GM18907 (cell line): ENCODE results near the gene LIPG.
A peak's percentile ranks its signal among the peaks of the same experiment; 100 is the strongest.
"Not testable (repeated sequence)": the region's sequence is repeated elsewhere in the genome, so short reads cannot be mapped to it uniquely, and the experiment has no call there.

ENCODE experiments used
- ATAC-seq: cut with Tn5 transposase; IDR thresholded peaks from one replicate; pipeline ENCODE4 v1.9.1; 2021; ENCODE audit warnings: mild to moderate bottlenecking, moderate library complexity; ENCODE audit not compliant: unreplicated experiment

Gene LIPG

DNA sequence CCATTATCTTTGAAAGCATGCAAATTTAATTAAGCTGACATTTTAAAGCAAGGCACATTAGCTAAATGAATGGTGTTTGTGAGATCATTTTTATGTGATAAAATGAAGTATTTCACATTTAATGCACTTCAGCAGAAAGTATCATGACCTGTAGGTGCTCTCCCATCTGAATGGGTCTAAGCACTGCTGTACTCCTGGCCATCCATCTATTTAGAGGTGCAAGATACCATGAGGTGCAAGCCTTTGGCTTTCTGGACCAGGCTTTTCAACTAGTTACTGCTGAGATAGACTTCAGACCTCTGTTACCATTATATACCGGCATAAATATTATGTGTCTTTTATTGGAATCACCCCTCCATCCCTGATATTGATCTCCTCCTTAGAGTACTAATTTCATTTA, 15.6 kb upstream of the LIPG start:
- no peak for ATAC-seq

DNA sequence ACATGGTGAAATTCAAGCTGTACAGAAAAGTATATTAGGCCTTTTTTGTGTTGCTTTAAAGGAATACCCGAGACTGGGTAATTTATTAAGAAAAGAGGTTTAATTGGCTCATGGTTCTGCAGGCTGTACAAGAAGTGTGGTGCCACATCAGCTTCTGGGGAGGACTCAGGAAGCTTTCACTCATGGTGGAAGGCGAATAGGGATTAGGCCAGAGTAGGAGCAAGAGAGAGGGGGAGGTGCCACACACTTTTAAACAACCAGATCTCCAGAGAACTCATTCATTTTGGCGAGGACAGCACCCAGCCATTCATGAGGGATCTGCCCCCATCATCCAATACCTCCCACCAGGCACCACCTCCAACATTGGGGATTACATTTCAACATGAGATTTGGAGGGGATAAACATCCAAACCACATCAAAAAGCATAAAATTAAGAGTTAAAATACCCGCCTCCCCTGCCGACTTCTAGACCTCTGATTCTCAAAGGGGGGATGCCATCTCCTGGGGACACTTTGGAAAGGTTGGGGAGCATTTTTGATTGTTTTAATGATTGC, 15.1 kb upstream of the LIPG start:
- no peak for ATAC-seq

DNA sequence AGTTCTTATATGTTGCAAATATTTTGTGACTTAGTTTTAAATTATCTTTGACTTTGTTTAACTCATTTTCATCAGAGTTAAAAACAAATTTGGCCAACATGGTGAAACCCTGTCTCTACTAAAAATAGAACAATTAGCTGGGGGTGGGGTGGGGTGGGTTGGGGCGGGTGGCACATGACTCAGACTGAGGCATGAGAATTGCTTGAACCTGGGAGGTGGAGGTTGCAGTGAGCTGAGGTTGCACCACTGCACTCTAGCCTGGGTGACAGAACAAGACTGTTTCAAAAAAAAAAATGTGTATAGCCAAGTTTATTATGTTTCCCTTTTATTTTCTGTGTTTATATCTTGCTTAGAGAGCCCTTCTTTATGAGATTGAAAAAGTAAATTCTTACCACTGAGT, 14.2 kb upstream of the LIPG start:
- no peak for ATAC-seq

DNA sequence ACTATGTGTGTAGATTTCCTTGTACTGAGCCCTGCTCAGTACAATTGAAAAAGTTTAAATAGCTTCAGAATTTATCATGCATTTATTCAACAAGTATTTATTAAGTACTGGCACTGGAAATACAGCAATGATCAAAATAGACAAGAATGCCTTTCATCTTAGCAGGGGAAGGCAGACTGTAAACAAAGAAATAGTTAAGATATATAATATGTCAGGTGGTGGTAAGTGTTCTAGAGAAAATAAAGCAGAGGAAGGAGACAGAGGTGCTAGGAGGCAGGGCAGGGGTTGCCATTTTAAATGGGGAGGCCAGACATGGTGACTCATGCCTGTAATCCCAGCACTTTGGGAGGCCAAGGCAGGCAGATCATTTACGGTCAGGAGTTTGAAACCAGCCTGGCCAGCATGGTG, 13.6 kb upstream of the LIPG start:
- no peak for ATAC-seq

DNA sequence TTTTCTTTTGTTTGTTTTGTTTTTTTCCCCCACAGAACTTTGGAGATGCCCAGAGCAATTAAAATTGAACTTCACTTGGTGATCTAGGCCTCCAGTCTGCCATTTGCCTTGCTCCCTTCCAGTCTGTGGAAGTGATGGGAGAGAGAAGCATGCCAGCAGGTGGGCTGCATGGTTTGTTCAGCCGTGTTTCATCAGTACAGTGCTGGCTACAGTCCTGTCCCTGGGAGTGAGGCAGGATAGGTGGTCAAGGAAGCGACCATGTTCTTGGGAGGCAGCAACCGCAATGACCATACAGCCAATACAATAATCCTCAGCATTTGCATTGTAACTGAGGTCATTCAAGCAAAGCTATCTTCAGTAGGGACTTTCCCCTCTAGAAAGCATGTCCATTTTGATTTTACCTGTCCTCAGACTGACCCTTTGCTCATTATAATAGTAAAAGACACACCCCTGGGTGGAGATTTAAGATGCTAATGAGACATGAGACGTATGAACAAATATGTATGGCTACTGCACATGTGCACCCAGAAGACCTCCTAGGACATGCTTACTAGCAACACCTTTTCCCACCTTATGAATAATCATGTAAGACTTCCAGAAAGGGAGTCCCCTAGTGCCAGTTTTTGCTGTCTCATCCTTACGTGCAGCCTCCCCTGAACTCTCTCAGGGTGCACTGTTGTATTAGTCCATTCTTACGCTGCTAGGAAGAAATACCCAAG, 11.1 kb upstream of the LIPG start:
- no peak for ATAC-seq

DNA sequence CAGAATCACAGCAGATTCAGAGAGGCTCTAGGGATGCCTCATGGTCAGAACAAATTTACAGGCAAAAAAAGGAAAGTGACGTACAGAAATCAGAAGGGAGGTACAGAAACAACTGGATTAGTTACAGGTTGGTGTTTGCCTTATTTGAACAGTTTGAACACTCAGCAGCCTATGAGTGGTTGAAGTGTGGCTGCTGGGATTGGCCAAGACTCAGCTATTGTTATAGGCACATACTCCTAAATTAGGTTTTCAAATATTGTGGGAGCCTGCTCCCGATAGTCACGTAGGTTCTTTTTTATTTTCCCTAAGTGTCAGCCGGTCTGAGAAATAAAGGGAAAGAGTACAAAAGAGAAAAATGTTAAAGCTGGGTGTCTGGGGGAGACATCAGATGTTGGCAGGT, 8.9 kb upstream of the LIPG start:
- ATAC-seq = no peak

DNA sequence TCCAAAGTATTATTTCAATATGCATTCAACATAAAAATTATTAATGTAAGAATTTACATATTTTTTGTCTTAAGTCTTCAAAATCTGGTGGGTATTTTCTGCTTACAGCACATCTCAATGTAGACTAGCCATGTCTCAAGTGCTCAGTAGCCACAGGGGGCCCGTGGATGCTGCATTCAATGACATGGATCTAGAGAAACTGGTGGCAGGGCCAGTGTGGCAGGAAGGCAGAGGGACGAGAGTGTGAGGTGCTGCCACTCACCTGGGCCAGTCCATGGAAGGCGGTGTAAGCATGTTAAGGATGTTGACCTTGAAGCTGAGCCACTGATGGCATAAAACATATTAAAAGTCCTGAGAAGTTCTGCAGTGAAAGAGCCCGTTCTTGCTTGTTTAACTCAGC, 6.2 kb upstream of the LIPG start:
- ATAC-seq = no peak

DNA sequence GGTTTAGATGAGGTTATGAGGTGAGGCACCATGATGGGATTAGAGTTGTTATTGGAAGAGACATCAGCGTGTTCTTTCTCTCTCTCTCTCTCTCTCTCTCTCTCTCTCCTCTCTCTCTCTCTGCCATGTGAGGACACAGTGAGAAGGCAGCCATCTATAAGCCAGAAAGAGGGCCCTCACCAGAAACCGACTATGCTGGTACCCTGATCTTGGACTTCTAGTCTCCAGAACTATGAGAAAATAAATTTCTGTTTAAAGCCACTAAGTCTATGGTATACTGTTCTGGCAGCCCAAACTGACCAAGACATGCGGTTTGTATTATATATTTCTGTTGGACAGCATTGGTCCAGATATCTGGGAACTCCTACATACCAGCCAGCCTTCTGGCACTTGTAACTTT, 3.5 kb upstream of the LIPG start:
- ATAC-seq = no peak

DNA sequence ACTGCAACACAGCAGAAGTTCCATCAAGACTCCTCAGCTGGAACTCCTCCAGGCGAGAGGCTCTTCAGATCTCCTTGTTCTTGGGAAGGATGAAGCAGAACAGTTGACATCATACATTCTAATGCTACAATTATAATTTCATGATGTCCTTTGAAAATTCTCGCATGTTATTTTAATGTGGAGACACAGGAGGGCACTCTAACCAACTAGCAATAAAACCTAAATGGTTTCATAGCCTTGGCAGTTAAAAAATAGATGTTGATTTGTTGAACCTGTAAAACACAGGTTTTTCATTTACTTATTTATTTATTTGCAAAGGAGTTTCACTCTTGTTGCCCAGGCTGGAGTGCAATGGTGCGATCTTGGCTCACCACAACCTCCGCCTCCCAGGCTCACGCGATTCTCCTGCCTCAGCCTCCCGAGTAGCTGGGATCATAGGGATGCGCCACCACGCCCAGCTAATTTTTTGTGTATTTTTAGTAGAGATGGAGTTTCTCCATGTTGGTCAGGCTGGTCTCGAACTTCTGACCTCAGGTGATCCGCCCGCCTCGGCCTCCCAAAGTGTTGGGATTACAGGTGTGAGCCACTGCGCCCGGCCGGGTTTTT, 2.4 kb upstream of the LIPG start:
- ATAC-seq = not testable (repeated sequence)

DNA sequence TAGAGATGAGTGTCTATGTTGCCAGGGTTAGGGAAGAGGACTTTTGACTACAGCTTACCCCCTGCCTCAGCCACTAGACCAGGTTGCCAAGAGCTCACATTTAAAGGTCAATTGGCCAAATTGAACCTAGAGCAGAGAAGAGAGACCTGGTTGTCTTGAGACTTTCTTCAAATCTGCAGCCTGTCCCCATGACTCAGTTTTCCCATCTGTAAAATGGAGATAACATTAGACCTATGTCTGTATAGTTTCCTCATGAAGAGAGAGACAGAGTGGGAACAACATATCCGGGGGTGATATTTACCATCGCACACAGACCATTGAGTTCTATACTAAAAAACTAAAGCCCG, 1.6 kb upstream of the LIPG start:
- no peak for ATAC-seq

DNA sequence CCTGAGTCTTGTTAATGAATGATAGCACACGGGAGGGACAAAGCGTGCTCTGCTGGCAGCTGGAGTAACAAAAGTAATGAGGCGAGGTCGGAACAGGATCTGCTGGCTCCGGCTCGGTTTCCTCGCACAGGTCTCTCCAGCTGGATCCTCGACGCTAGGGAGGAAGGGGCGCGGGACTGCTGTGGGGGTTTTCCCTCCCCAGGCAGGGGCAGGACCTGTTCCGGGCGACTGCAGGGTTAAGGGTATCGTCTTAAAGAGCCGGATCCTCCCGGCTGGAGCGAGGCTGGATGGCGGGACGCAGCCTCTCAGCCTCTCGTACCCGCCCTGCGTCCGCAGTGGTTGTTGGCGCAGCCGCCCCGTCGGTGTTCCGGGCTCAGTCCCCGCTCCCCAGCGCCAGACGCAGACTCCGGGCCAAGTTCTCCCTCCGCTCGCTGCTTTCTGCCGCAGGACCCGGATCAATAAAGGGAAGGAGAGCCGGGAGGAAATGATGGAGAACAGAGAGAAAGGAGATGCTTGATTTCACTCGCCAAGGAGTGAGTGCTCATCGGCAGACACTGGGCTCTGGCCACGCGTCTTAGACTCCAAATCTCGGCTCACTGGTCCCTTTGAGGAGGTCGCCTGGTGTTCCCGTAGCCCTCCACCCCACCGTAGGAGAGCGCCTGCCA, 1.1 kb upstream of the LIPG start:
- peak; percentile 7 for ATAC-seq

DNA sequence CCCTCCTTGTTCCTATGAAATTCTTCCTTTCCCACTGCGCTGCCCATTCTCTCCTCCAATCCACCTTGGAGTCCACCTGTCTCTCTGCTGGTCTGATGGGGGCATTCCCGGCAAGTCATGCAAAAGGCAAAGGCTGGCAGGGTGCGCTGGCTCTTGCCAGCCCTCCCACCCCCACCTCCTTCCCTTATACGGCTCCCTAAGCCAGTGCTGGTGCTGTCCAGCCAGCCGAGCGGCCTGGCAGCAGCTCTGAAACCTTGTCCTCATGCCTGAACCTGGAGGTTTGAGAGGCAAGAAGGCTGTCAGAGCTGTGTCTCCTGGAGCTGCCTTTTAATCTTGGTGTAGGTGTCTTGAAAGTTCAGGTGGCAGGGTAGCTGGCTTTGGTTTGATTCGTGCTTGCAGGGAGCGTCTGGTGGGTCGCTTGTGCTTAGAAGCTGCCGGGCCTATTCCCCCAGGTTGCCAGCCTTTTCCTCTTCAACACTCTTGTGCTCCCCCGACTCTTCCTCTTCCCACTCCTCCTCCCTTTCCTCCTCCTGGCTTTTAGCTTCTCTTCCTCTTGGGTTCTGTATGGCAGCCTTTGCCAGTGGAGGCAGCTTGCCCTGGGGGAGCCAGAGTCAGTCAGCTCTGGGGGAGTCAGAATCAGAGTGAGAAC, 748 bp downstream of the LIPG start:
- no peak for ATAC-seq

DNA sequence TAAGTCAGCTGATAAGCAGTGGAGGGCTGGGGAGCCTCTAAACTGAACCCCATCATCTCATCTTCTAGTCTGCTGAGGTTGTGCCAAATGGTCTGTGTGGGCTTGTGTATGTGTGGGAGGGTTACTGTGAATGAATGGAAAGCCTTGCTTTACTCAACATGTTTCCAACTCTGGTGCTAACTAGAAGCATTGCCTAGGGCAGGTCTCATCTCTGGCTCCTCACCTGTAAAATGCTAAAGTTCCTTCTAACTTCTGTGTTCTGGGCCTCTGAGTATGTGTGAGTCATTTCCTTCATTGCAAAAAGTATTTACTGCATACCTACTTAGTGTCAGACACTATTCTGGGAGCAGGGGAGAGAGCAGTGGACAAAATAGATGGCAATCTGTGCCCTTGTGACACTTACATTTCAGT, 1.3 kb downstream of the LIPG start:
- no peak for ATAC-seq

DNA sequence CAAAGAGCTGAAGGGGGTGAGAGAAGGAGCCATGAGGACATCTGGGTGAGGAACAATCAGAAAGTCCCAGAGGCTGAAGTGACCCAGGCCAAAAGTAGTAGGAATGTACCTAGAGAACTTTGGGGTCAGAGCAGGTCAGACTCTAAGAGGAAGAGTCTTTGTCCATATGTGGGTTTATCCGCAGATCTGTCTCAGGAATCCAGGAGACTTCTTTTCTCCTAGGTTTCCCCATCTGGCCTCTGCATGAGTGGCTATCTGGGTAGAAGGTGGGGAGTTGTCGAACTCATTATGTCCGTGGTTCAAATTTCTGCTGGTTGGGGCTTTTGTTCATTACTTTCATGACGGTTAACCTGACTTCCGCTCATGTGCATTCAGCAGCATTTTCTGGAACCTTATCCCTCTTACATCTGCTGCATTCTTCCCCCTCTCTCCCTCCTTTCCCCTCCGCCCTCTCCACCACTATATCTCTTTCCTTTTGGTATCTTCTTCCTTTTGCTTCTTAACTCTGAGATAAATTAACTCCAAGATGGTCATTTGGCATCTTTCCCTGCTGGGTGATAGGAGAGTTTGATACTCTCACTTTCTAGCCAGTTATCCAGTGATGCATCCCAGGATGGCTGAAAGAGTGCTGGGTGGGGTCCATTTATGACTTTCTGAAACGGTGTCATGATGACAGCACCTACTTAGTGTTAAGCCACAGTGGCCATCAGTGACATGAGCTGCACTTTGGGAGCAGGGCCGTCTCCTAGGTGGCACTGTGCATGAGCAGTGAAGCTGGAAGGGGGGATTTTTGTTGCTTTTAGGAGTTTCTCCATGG, 2.1 kb downstream of the LIPG start:
- ATAC-seq = no peak

DNA sequence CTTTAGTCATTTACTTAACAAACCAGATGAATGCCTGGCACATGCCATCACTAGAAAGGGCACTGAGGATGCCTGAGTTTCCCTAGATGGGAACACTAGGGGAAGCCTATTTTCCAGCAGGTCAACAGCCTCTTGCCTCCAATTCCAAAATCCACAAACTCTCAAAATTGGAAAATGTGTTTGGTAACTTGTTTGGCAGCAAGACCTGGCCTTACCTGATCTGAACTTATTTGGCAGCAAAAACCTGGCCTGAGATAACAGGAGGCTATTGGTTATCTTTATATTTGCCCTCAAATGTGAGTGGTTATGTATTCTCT, 2.6 kb downstream of the LIPG start:
- ATAC-seq = no peak

DNA sequence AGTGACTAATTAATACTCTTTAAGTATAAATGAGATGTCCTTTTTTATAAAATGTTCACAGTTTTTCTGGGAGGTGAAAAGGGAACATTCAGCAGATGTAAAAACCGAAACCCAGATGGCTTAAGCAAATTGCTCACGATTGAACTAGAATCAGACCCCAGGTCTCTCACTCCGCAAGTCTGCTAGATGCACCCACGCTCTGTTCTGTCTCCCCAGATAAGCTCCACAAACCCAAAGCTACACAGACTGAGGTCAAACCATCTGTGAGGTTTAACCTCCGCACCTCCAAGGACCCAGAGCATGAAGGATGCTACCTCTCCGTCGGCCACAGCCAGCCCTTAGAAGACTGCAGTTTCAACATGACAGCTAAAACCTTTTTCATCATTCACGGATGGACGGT, 3.2 kb downstream of the LIPG start:
- no peak for ATAC-seq

DNA sequence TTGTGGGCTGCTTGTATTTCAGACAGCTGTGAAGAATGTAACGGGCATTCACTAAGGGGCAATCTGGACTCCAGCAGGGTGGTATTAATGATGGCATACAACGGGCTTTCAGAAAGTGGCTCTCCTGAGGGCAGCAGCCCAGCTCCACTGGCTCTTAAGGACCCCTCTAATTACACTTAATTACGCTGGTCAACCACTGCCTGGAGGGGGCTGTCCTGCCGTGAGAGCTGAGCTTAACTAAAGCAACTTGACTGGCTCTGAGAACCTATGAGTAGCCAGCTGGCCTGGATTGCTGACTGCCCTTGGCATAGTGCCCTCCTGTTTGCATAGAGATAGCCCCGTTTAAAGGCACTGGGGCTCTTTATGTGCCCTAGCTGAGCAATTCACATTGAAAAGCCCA, 3.8 kb downstream of the LIPG start:
- no peak for ATAC-seq

DNA sequence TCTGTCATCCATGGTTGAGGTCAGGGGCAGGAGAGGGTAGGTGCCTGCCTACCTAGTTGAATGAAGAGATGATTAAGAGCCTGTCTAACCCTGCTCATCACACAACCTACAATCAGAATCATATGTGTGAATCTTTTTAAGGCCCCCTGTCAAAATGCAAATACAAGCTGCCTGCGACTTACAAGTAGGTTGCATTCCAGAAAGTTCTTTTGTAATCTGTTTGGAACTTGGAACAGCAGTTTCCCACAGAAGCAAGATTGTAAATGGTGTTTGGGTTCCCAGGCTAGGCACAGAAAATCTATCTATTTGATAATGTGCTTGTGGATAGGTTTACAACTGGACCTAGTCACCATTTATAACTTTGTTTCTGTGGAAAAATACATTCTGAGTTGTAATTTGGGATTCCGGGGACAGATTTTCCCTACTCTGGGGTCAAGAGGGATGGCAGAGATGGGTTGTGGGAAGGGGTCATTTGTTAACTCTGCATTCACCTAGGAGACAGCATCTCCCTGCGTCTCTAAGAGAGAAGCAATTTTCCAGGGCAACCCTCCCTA, 4.4 kb downstream of the LIPG start:
- ATAC-seq = no peak

DNA sequence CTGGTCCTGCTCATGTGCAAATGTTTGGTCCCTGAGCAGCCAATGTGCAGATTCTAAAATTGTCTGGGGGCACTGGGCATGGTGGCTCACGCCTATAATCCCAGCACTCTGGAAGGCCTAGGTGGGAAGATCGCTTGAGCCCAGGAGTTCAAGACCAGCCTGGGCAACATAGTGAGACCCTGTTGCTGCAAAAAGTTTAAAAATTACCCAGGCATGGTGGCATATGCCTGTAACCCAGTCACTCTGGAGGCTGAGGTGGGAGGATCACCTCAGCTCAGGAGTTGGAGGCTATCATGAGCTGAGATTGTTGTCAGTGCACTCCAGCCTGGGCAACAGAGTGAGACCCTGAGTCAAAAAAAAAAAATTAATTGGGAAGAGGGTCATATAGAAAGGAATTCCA, 5.1 kb downstream of the LIPG start:
- no peak for ATAC-seq

DNA sequence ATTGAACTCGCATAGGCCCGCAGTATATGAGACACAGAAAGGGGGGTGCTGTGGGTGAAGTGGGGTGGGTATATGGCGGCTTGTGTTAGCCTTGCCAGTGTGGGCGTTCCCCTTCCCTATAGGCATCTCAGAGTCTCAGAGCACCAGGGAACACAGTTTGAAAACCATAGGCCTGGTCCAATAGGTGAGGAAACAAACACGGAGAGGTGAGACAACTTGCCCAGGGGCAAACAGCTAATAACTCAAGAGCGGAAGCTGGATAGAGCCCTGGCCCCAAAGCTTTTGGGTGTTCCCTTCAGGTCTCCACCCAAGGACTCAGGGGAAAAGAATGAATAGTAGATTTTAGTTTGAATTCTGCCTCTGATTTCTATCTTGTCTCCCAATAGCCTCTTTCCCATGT, 7.9 kb downstream of the LIPG start:
- ATAC-seq = no peak

DNA sequence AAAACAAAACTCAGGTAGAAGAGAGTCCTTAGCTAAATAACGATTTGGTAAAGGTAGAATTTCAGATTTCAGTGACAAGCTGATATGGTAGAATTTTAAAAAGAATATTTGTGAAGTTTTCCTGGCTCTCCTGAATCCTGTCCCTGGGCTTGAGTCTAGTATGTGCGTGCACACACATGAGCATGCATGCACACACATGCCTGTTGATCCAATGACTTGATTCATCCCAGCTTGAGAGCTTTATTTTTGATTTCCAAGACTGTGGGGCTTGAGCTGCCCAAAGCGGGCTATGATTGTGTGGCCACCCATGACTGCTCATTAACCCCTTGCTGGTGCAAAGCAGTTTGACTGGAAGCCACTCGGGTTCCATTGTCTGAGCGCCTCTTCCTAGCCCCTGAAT, 9.0 kb downstream of the LIPG start:
- no peak for ATAC-seq
